NCI-H2107 treated with DMSO at 0.1 percent for 48 hours (cell line): ENCODE data around the gene TLCD4.
"Not testable (repeated sequence)": the region's sequence is repeated elsewhere in the genome, so short reads cannot be mapped to it uniquely, and the experiment has no call there.

ENCODE experiments used
- DNase-seq: peaks from one replicate; lab custom pipeline; 2025; ENCODE audit not compliant: unreplicated experiment; lab: John Stamatoyannopoulos, UW

Gene TLCD4

GRCh38 chr1:95145493-95145892 is 28.3 kb downstream of the TLCD4 start:
- no peak for DNase-seq

GRCh38 chr1:95146637-95147036 is 29.5 kb downstream of the TLCD4 start:
- no peak for DNase-seq

DNA sequence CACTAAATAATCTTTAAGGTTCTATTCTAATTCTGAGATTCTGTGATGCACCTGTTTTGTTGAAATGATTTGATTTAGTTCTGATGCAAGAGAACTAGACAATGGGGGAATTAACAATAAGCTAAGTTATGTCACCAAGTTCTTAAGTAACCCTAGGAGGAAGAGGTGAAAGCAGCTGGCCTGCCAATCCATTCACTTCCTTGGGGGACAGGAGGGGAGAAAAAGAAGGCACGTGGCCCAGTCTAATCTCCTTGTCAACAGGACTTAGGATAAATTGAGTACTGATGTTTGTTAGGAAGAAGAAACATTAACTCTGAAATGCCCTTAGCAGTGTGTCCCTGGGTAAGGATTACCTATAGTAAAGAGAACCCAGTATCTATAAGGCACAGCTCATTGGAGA is 36.9 kb downstream of the TLCD4 start:
- no peak for DNase-seq

- not testable (repeated sequence) for DNase-seq
These were observed 48.4 kb downstream of the TLCD4 start for GRCh38 chr1:95165569-95165968.
